ENCODE data around the gene NAALADL2.

Gene NAALADL2

GRCh38 chr3:175478301-175478700 is 619.2 kb downstream of the NAALADL2 start:
- ATAC-seq (ENCODE audit: insufficient read depth, low read depth) (no peak), DNase-seq (no peak)
- H3K79me2 ChIP-seq (ENCODE audit: insufficient read depth, low read length) = no peaks in the 10 kb centered on the region
- no peaks in the 10 kb centered on the region for H3K4me1 ChIP-seq (ENCODE audit: insufficient read depth, low read length)
- H4K20me1 ChIP-seq (ENCODE audit: insufficient read depth, low read length) = no peaks in the 10 kb centered on the region
- TF ChIP-seq EZH2 (IDR thresholded peaks at IDR 0.05; ENCODE audit: borderline replicate concordance, low read depth, low read length, severe bottlenecking) = no peak
- TF ChIP-seq, protein P1, sequence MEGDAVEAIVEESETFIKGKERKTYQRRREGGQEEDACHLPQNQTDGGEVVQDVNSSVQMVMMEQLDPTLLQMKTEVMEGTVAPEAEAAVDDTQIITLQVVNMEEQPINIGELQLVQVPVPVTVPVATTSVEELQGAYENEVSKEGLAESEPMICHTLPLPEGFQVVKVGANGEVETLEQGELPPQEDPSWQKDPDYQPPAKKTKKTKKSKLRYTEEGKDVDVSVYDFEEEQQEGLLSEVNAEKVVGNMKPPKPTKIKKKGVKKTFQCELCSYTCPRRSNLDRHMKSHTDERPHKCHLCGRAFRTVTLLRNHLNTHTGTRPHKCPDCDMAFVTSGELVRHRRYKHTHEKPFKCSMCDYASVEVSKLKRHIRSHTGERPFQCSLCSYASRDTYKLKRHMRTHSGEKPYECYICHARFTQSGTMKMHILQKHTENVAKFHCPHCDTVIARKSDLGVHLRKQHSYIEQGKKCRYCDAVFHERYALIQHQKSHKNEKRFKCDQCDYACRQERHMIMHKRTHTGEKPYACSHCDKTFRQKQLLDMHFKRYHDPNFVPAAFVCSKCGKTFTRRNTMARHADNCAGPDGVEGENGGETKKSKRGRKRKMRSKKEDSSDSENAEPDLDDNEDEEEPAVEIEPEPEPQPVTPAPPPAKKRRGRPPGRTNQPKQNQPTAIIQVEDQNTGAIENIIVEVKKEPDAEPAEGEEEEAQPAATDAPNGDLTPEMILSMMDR (IDR thresholded peaks at IDR 0.05; ENCODE audit: borderline replicate concordance, extremely low read depth, low read length, poor library complexity, severe bottlenecking) = no peak
- H3K27ac ChIP-seq (ENCODE audit: low read length) = no peak overlapping the region
- H3K9ac ChIP-seq (ENCODE audit: low read depth, low read length) = no peak overlapping the region
- no peak overlapping the region for H3K4me2 ChIP-seq (ENCODE audit: insufficient read depth, low read length)
- no peak overlapping the region for H3K4me3 ChIP-seq (ENCODE audit: low read depth in 1 of 2, low read length in 2 of 2)
- no peaks in the 10 kb centered on the region for H3K9me3 ChIP-seq (ENCODE audit: insufficient read depth, low read length, severe bottlenecking)
- H3K27me3 ChIP-seq (ENCODE audit: insufficient read depth, low read length, poor library complexity) = no peaks in the 10 kb centered on the region
- H2AFZ ChIP-seq (ENCODE audit: low read depth, low read length) = no peak overlapping the region
- H3K36me3 ChIP-seq (ENCODE audit: insufficient read depth, low read length) = no peaks in the 10 kb centered on the region

DNA sequence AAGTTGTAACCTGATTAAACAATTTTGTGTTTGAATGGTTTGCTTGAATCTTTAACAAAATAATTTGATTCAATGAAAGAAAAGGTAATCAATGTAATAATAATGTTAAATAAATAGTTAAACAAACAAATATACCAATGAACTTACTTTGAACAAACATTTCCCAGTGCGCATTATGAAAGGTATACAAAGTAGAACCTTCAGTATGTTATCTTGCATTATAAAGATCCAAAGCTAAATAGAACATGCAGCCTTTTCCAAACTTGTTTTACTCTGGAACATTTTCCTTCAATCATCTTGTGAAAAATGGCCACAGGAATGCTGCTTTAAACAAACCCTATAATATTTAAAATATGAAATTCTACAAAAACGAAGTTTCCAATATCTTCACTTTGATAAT is 620.0 kb downstream of the NAALADL2 start:
- Histone ChIP-seq H3K4me2 (ENCODE audit: insufficient read depth, low read length) (no peak overlapping the region), H3K9ac (ENCODE audit: low read depth, low read length) (no peak overlapping the region), H2AFZ (ENCODE audit: low read depth, low read length) (no peak overlapping the region), H3K79me2 (ENCODE audit: insufficient read depth, low read length) (no peaks in the 10 kb centered on the region), H3K27me3 (ENCODE audit: insufficient read depth, low read length, poor library complexity) (no peaks in the 10 kb centered on the region), H3K36me3 (ENCODE audit: insufficient read depth, low read length) (no peaks in the 10 kb centered on the region), H3K9me3 (ENCODE audit: insufficient read depth, low read length, severe bottlenecking) (no peaks in the 10 kb centered on the region), H3K4me1 (ENCODE audit: insufficient read depth, low read length) (no peaks in the 10 kb centered on the region), H4K20me1 (ENCODE audit: insufficient read depth, low read length) (no peaks in the 10 kb centered on the region), H3K27ac (ENCODE audit: low read length) (no peak overlapping the region), H3K4me3 (ENCODE audit: low read depth in 1 of 2, low read length in 2 of 2) (no peak overlapping the region)
- ATAC-seq (ENCODE audit: insufficient read depth, low read depth) (no peak), DNase-seq (no peak)
- TF ChIP-seq, protein P1 (IDR thresholded peaks at IDR 0.05; ENCODE audit: borderline replicate concordance, extremely low read depth, low read length, poor library complexity, severe bottlenecking) = no peak
- no peak for TF ChIP-seq EZH2 (IDR thresholded peaks at IDR 0.05; ENCODE audit: borderline replicate concordance, low read depth, low read length, severe bottlenecking)

DNA sequence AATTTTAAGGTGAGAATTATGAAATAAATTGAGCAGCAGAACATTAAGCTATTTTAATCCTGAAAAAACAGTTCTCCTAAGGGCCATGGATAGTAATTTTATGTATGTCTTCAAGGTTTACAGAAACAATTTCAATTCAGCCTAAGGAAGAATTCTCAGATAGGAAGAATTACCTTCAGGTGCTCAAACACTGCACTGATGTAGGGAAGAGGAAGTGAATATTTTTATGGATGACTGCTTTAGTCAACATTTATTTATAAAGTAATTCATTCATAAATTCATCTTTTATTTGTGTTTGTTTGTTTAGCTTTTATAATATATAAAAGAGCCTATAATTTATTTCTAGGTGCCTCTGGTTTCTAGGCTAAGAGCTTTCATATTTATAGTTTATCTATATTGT is 620.7 kb downstream of the NAALADL2 start:
- Histone ChIP-seq H4K20me1 (ENCODE audit: insufficient read depth, low read length) (no peaks in the 10 kb centered on the region), H3K9me3 (ENCODE audit: insufficient read depth, low read length, severe bottlenecking) (no peaks in the 10 kb centered on the region), H2AFZ (ENCODE audit: low read depth, low read length) (no peak overlapping the region), H3K4me2 (ENCODE audit: insufficient read depth, low read length) (no peak overlapping the region), H3K79me2 (ENCODE audit: insufficient read depth, low read length) (no peaks in the 10 kb centered on the region), H3K4me3 (ENCODE audit: low read depth in 1 of 2, low read length in 2 of 2) (no peak overlapping the region), H3K27me3 (ENCODE audit: insufficient read depth, low read length, poor library complexity) (no peaks in the 10 kb centered on the region), H3K36me3 (ENCODE audit: insufficient read depth, low read length) (no peaks in the 10 kb centered on the region), H3K27ac (ENCODE audit: low read length) (no peak overlapping the region), H3K4me1 (ENCODE audit: insufficient read depth, low read length) (no peaks in the 10 kb centered on the region), H3K9ac (ENCODE audit: low read depth, low read length) (no peak overlapping the region)
- ATAC-seq (ENCODE audit: insufficient read depth, low read depth) = no peak
- no peak for DNase-seq
- TF ChIP-seq EZH2 (IDR thresholded peaks at IDR 0.05; ENCODE audit: borderline replicate concordance, low read depth, low read length, severe bottlenecking) = no peak
- TF ChIP-seq, protein P1 (IDR thresholded peaks at IDR 0.05; ENCODE audit: borderline replicate concordance, extremely low read depth, low read length, poor library complexity, severe bottlenecking) = no peak

DNA sequence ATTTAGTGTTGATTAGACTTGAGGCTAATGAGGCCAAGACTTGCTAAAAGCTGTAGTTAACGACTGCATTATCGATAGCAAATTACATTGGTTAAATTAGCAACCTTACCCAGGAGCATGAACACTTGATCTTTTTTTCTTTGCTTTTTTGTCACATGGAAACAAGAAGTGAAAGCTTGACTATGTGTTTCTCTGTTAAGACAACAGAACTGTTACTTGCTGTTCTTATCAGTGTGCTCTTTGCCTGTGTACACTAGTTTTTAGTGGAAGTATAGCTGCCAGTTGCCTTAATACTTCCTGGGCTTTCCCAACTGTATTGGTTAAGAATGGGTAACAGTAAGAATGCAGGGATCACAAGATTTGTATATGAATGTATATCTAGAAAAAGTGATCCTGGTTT is 625.5 kb downstream of the NAALADL2 start:
- Histone ChIP-seq H3K9ac (ENCODE audit: low read depth, low read length) (no peak overlapping the region), H4K20me1 (ENCODE audit: insufficient read depth, low read length) (no peaks in the 10 kb centered on the region), H3K4me2 (ENCODE audit: insufficient read depth, low read length) (no peak overlapping the region), H3K27ac (ENCODE audit: low read length) (no peak overlapping the region), H3K9me3 (ENCODE audit: insufficient read depth, low read length, severe bottlenecking) (no peaks in the 10 kb centered on the region), H3K79me2 (ENCODE audit: insufficient read depth, low read length) (no peaks in the 10 kb centered on the region), H2AFZ (ENCODE audit: low read depth, low read length) (no peak overlapping the region), H3K4me1 (ENCODE audit: insufficient read depth, low read length) (no peaks in the 10 kb centered on the region), H3K27me3 (ENCODE audit: insufficient read depth, low read length, poor library complexity) (no peaks in the 10 kb centered on the region), H3K4me3 (ENCODE audit: low read depth in 1 of 2, low read length in 2 of 2) (no peak overlapping the region), H3K36me3 (ENCODE audit: insufficient read depth, low read length) (no peaks in the 10 kb centered on the region)
- DNase-seq (no peak), ATAC-seq (ENCODE audit: insufficient read depth, low read depth) (no peak)
- TF ChIP-seq, protein P1 (IDR thresholded peaks at IDR 0.05; ENCODE audit: borderline replicate concordance, extremely low read depth, low read length, poor library complexity, severe bottlenecking) = no peak
- TF ChIP-seq EZH2 (IDR thresholded peaks at IDR 0.05; ENCODE audit: borderline replicate concordance, low read depth, low read length, severe bottlenecking) = no peak

All from DND-41 (cell line).